ENCODE data around the gene NDC80. TPM values are rescaled to one million over a fixed set of nuclear protein-coding genes. Genes with fewer than 3 reads are reported as not detected.

NDC80 gene
- total RNA-seq, 1 experiment from 2014 or later = 46.9 TPM

DNA sequence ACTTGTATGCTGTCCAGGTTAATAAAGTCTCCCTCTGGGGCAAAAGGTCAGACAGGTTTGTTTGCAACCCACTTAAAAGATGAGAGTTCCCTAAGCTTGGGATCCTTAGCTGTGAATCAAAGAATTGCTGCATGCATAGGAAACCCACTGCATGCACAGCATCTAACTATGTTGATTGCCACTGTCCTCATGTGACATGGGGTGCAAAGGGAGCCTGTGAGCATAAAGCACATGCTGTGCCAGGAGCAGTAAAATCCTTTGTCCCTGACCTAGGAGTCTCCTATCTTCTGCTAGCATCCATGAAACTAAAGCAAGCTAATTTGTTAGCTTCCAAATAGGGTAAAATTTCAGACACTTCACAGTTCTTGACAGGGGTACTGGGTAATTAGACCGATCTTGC is 13.8 kb upstream of the NDC80 start:
- no peak for DNase-seq (ENCODE audit: low read depth)

DNA sequence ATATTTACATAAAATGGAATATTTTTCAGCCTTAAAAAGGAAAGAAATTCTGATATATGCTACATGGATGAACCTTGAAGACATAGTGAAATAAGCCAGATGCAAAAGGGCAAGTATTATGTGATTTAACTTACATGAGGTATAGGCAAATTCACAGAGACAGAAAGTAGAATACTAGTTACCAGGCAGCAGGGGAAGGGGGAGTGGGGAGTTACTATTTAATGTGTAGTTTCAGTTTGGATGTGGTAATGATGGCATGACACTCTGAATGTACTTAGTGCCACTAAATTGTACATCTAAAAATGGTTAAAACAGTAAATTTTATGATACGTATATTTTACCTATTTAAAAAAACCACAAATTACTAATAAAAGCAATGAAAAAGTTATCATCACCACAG is 12.1 kb upstream of the NDC80 start:
- no peak for DNase-seq (ENCODE audit: low read depth)

GRCh38 chr18:2564373-2564772 is 7.0 kb upstream of the NDC80 start:
- DNase-seq (ENCODE audit: low read depth) = no peak

DNA sequence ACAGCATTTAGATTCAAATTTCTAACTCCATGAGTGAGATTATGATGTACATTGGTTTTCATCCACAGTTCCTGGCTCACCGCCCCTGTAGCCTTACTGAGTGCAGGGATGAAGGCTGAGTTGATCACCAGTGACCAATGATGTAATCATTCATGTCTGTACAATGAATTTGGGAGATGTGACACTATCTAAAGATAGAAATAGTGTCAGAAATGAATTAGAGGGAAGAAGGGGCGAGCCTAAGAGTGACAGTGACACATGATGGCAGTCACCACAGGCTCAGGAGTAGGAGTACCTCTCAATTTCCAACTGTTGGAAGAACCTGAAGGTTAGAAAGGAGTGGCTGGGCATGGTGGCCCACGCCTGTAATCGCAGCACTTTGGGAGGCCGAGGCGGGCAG is 3.2 kb upstream of the NDC80 start:
- no peak for DNase-seq (ENCODE audit: low read depth)

DNA sequence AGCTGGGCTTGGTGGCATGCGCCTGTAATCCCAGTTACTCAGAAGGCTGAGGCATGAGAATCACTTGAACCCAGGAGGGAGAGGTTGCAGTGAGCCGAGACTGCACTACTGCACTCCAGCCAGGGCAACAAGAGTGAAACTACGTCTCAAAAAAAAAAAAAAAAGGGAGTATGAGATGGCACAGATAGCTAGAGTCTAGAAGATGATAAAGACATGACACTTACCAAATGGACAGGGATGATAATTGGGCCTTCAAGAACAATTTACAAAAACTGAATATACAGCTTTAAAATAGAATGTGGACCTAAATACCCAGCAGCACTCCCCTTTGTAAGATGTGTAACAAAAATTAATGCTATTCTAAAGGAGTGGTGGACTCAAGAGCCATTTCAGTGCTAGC is 2.8 kb upstream of the NDC80 start:
- DNase-seq (ENCODE audit: low read depth) = no peak

DNA sequence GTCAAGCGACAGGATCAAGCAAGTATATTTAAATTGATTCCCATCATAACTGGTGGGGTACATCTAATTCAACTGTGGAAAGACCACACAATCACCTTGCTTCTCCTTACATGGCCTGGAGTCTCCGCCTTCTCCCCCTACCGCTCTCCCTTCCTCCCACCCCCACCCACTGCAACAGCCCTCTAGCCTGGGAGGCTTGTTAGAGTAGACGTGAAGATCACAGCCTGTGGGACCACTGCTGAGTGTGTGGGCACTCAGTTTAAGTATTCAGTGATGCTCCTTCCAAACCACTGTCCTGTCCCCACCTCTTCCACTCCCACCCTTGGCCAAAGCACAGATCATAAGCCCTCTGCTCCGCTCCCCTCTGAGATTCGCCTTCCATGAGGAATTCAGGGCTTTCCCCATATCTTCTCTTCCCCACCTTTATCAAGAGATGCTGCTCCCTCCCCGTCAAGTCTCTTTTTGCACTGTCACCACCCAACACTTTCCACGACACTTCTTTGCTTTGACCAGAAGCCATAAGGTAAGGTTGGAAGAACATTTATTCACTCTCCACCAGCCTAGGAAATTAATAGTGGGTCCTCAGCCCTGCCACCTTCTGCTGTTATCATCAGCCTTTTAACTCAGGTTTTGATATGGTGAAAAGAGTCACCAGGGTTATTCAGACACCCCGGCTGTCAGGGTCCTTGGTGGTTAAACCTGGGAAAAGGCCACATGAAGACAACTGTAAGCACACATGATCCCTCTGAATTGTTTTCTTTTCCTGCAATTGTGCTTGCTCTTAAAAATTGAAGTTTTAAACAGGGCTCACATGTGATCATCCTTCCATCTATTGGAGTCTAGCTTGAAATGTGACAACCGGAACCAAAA is 1.8 kb upstream of the NDC80 start:
- DNase-seq (ENCODE audit: low read depth) = no peak

- no peak for DNase-seq (ENCODE audit: low read depth)
Observed at GRCh38 chr18:2570772-2571199, 571 bp upstream of the NDC80 start.

GRCh38 chr18:2572171-2572569 is 813 bp downstream of the NDC80 start:
- DNase-seq (ENCODE audit: low read depth) = peak; percentile 16

DNA sequence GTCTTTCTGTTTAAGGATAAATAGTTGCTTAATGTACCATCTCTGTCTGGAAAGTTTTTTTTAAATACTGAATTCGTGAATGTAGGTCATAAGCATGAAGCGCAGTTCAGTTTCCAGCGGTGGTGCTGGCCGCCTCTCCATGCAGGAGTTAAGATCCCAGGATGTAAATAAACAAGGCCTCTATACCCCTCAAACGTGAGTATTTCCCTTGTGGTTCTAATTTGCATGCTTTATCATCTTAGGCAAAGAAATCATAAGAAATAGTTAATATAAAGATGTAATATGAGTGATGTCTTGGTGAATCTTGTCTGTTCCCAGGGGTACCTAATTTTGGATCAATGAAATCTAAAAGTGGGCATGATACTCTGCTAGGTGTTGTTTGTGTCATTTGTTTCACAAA is 1.5 kb downstream of the NDC80 start:
- DNase-seq (ENCODE audit: low read depth) = no peak

GRCh38 chr18:2573408-2573807 is 2.1 kb downstream of the NDC80 start:
- no peak for DNase-seq (ENCODE audit: low read depth)

DNA sequence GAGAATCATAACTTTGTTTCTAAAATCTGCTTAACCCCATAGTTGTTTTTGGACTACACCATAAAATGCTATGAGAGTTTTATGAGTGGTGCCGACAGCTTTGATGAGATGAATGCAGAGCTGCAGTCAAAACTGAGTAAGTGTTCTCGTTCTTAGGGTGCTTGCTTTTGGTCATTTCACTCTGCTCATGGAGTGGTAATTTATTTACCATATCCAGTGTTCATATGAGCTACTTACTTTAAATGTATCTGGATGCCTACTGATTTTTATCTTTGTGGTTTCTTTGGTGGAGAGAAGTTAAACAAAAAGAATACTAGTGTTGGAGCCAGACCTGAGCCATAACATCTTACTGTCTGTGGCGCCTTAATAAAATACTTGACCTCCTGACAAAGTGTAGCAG is 16.4 kb downstream of the NDC80 start:
- no peak for DNase-seq (ENCODE audit: low read depth)

GRCh38 chr18:2588666-2589344 is 17.4 kb downstream of the NDC80 start:
- DNase-seq (ENCODE audit: low read depth) = no peak

DNA sequence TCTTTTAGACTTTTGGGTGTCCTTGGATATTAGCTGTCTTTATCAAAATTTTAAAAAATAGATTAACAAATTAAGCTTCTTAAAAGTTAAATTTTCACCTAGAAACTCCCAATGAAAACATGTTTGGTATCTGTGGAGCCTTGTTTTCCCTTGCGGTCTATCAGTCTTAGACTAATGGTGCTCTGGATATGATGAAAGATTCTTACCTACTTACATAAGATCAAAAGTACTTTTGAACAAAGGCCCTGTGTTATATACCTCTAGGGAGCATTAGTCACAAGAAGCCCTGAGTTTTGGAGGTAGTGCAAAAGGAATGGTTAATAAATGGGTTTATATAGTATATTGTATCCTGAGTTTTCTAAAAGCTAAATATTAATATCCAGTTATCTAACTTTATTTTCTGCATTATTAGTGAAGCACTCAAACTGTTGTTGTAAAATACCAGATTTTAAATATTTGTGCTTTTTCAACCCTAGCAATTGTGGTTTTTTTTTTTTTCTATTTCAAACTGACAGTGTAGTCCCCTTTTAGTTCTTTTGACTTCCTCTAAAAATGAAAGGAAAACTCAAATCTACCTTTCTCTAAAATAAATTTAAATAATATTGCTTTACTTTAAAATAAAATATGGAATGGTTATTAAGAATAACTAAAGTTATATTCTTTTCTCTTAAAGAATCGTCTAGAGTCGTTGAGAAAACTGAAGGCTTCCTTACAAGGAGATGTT is 18.1 kb downstream of the NDC80 start:
- DNase-seq (ENCODE audit: low read depth) = peak; percentile 44

GRCh38 chr18:2590303-2590702 is 18.9 kb downstream of the NDC80 start:
- DNase-seq (ENCODE audit: low read depth) = no peak

- DNase-seq (ENCODE audit: low read depth) = no peak
Observed at GRCh38 chr18:2597639-2598038, 26.3 kb downstream of the NDC80 start.

- no peak for DNase-seq (ENCODE audit: low read depth)
Observed at GRCh38 chr18:2602844-2603243, 31.5 kb downstream of the NDC80 start.

DNA sequence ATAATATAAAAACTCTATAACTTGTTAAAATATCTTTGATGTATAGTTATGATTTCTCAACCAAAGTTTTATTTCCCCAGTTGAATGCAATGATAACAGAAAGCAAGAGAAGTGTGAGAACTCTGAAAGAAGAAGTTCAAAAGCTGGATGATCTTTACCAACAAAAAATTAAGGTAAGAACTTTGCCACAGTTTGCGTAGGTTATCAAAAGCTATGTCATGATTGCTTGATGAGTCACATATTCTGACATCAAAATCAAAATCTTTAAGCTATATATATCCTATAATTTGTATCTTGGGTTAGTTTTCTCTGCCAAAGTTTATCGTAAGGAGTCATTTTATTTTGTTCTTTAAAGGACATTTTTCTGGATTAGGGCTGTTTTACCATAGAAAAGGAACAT is 35.0 kb downstream of the NDC80 start:
- no peak for DNase-seq (ENCODE audit: low read depth)

GRCh38 chr18:2609604-2610003 is 38.2 kb downstream of the NDC80 start:
- DNase-seq (ENCODE audit: low read depth) = no peak

DNA sequence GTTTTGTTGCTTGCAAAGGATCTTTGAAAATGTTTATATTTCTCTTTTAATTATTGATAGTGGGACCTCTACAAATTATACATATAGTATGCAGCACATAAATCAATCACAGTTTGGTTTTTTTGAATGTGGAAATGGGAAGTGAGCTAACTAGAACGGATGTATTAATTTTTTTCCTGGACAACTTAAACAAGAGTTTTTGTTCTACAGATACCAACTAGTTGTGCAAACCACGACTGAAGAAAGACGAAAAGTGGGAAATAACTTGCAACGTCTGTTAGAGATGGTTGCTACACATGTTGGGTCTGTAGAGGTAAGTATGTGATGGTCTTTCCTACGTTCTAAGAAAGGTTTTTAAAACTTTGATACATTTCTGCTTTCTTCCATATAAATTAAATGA is 39.2 kb downstream of the NDC80 start:
- no peak for DNase-seq (ENCODE audit: low read depth)

GRCh38 chr18:2612996-2613395 is 41.6 kb downstream of the NDC80 start:
- no peak for DNase-seq (ENCODE audit: low read depth)

- DNase-seq (ENCODE audit: low read depth) = no peak
Observed at GRCh38 chr18:2617401-2617998, 46.1 kb downstream of the NDC80 start.

DNA sequence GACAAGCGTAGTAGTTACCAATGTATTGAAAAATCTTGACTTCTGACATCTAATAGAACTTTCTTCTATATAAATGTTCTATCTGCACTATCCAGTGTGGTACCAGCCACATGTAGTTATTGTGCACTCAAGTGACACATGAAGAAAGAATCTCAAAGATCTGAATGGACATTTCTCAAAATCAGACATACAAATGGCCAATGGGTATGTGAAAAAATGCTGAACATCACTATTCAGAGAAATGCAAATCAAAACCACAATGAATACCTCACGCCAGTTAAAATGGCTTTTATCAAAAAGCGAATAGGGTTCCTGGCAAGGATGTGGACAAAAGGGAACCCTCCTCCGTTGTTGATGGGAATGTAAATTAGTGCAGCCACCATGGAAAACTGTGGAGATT is 46.7 kb downstream of the NDC80 start:
- no peak for DNase-seq (ENCODE audit: low read depth)
